ENCODE results near the gene PMP22. TPM values are rescaled to one million over a fixed set of nuclear protein-coding genes. Genes with fewer than 3 reads are reported as not detected.
A peak's percentile ranks its signal among the peaks of the same experiment; 100 is the strongest.

The PMP22 gene
- total RNA-seq, 2 experiments from 2014 or later: not detected

GRCh38 chr17:15238676-15239422 is 26.3 kb downstream of the PMP22 start:
- no peak for ATAC-seq (ENCODE audit: poor library complexity)
- peaks cover 6% of the 10 kb centered on the region for H3K4me1 ChIP-seq (ENCODE audit: insufficient read depth, low read length)
- no peak for DNase-seq
- H3K27ac ChIP-seq (ENCODE audit: low read depth in 1 of 2, low read length in 2 of 2): no peak overlapping the region
- no peak overlapping the region for H3K4me3 ChIP-seq (ENCODE audit: low read length)
- no peak for TF ChIP-seq CTCF (IDR thresholded peaks at IDR 0.05)
- Mint-ChIP-seq H3K27ac (no peak overlapping the region), H3K4me3 (no peak overlapping the region), H3K36me3 (ENCODE audit: low read depth) (no peaks in the 10 kb centered on the region), H3K9me3 (peaks cover 6% of the 10 kb centered on the region), H3K4me1 (ENCODE audit: low read depth) (no peaks in the 10 kb centered on the region), H3K27me3 (peaks cover 44% of the 10 kb centered on the region)
- H3K27me3 ChIP-seq (ENCODE audit: control insufficient read depth in 1 of 2, insufficient read depth in 2 of 2, low read length in 2 of 2): peaks cover 4 to 11% of the 10 kb centered on the region in 2 experiments
- ChIA-PET CTCF (no interaction called here), POLR2A (no interaction called here)
- no peaks in the 10 kb centered on the region for H3K36me3 ChIP-seq (ENCODE audit: insufficient read depth, low read length)
- intact Hi-C loops (cut with DNase I, micrococcal nuclease): no loop called here
- no peaks in the 10 kb centered on the region for H3K9me3 ChIP-seq (ENCODE audit: control insufficient read depth in 1 of 2, insufficient read depth in 1 of 2, low read length in 2 of 2)

DNA sequence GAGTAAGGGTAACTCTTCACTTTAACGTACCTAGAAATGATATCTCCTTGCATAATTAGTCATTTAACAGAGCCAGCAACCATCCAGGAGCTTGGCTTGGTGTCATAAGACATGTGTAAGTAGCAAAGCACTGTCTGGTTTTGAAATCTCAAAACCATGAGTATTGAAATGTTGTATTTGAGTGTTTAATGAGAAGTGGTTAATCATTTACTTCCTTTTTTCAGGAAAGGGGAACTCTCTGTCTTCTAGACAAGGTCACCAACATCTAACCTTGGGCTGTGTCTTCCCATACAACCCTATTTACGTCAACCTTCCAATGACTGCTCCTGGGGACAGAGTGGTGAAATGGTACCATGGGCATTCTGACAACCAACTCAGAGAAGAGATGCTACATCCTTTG is 27.1 kb downstream of the PMP22 start:
- no peak for TF ChIP-seq CTCF (IDR thresholded peaks at IDR 0.05)
- intact Hi-C loops (cut with DNase I, micrococcal nuclease): no loop called here
- Histone ChIP-seq H3K27ac (ENCODE audit: low read depth in 1 of 2, low read length in 2 of 2) (no peak overlapping the region), H3K9me3 (ENCODE audit: control insufficient read depth in 1 of 2, insufficient read depth in 1 of 2, low read length in 2 of 2) (no peaks in the 10 kb centered on the region), H3K4me1 (ENCODE audit: insufficient read depth, low read length) (peaks cover 6% of the 10 kb centered on the region), H3K36me3 (ENCODE audit: insufficient read depth, low read length) (no peaks in the 10 kb centered on the region), H3K4me3 (ENCODE audit: low read length) (no peak overlapping the region), H3K27me3 (ENCODE audit: control insufficient read depth in 1 of 2, insufficient read depth in 2 of 2, low read length in 2 of 2) (peaks cover 4 to 11% of the 10 kb centered on the region in 2 experiments)
- Mint-ChIP-seq H3K27me3 (peaks cover 46% of the 10 kb centered on the region), H3K27ac (no peak overlapping the region), H3K36me3 (ENCODE audit: low read depth) (no peaks in the 10 kb centered on the region), H3K4me3 (no peak overlapping the region), H3K4me1 (ENCODE audit: low read depth) (no peaks in the 10 kb centered on the region), H3K9me3 (peaks cover 6% of the 10 kb centered on the region)
- DNase-seq (peak in 3 of 14 experiments; percentile 19 to 48 (median 31)), ATAC-seq (ENCODE audit: poor library complexity) (no peak)
- CTCF ChIA-PET: no interaction called here
- POLR2A ChIA-PET: no interaction called here

- no peaks in the 10 kb centered on the region for H3K36me3 Mint-ChIP-seq (ENCODE audit: low read depth)
- ChIA-PET CTCF (no interaction called here), POLR2A (no interaction called here)
- TF ChIP-seq CTCF (IDR thresholded peaks at IDR 0.05): no peak
- DNase-seq: no peak
- H3K27me3 Mint-ChIP-seq: peaks cover 36% of the 10 kb centered on the region
- H3K4me1 Mint-ChIP-seq (ENCODE audit: low read depth): no peaks in the 10 kb centered on the region
- Histone ChIP-seq H3K4me3 (ENCODE audit: low read length) (no peak overlapping the region), H3K27me3 (ENCODE audit: control insufficient read depth in 1 of 2, insufficient read depth in 2 of 2, low read length in 2 of 2) (peaks cover 4 to 11% of the 10 kb centered on the region in 2 experiments), H3K36me3 (ENCODE audit: insufficient read depth, low read length) (no peaks in the 10 kb centered on the region), H3K4me1 (ENCODE audit: insufficient read depth, low read length) (peaks cover 6% of the 10 kb centered on the region), H3K9me3 (ENCODE audit: control insufficient read depth in 1 of 2, insufficient read depth in 1 of 2, low read length in 2 of 2) (no peaks in the 10 kb centered on the region), H3K27ac (ENCODE audit: low read depth in 1 of 2, low read length in 2 of 2) (no peak overlapping the region)
- ATAC-seq (ENCODE audit: poor library complexity): no peak
- H3K9me3 Mint-ChIP-seq: no peaks in the 10 kb centered on the region
- H3K27ac Mint-ChIP-seq: no peak overlapping the region
- H3K4me3 Mint-ChIP-seq: no peak overlapping the region
- intact Hi-C loops (cut with DNase I, micrococcal nuclease): no loop called here
Measured at GRCh38 chr17:15237106-15237425, 28.1 kb downstream of the PMP22 start.

All from CD4-positive, alpha-beta T cell (primary cell).